ENCODE measurements around the gene CCDC186.

CCDC186 gene

DNA sequence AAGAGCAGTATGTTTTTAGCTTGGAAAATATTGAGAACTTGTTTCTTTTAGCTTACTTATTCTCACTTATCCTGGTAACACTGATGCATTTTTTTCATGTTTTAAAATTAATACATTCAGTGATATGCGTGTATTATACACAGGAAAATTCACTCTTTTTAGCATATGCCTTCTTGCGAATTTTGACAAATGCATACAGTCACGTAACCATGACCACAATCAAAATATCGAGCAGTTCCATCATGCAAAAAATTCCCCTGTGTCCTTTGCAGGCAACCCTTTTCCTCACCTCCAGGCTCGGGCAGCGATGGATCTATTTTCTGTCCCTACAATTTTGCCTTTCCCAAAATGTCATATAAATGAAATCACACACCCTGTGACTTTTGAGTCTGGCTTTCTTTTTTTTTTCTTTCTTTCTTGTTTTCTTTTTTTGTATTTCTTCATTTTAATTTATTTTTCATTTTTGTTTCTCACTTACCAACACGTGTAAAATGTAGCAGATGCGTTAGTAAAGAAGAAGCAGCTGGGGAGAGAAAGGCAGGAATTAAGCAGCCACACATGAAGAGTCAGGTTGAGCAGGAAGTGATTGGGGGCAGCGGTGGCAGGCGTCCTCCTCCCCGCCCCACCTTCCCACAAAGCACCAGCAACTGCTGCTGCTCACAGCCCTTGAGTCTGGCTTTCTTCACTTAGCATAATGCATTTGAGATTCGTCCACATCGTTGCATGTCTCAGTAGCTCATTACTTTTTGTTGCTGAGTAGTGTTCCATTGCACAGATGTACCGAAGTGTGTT lies 100.4 kb downstream of the CCDC186 start:
- TF ChIP-seq, protein P1, sequence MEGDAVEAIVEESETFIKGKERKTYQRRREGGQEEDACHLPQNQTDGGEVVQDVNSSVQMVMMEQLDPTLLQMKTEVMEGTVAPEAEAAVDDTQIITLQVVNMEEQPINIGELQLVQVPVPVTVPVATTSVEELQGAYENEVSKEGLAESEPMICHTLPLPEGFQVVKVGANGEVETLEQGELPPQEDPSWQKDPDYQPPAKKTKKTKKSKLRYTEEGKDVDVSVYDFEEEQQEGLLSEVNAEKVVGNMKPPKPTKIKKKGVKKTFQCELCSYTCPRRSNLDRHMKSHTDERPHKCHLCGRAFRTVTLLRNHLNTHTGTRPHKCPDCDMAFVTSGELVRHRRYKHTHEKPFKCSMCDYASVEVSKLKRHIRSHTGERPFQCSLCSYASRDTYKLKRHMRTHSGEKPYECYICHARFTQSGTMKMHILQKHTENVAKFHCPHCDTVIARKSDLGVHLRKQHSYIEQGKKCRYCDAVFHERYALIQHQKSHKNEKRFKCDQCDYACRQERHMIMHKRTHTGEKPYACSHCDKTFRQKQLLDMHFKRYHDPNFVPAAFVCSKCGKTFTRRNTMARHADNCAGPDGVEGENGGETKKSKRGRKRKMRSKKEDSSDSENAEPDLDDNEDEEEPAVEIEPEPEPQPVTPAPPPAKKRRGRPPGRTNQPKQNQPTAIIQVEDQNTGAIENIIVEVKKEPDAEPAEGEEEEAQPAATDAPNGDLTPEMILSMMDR (IDR thresholded peaks at IDR 0.05; ENCODE audit: low read depth, low read length, missing control alignments), result no peak
- no peak for DNase-seq (ENCODE audit: low read depth)

DNA sequence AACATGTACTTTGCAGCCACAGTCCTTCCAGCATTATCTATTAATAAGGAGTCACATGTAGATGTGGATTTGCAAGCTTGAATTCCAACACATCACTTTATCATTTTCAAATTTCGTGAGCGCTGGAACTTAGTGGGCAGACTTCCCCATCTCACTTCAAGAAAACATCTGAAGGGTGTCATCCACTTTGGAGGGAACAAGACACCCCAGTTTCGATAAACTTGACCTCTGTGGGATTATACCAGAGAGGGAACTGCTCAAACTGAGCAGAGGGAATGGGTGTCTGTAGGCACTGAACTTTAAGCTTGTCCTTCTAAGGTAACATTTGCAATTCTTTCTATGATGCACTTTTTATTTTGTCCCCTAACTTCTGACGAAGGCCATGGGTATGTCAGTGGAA lies 102.8 kb downstream of the CCDC186 start:
- H3K4me3 ChIP-seq (ENCODE audit: low read depth, low read length), result no peak overlapping the region
- TF ChIP-seq, protein P1 (IDR thresholded peaks at IDR 0.05; ENCODE audit: low read depth, low read length, missing control alignments), result no peak
- in situ Hi-C loops (cut with HindIII; ENCODE audit: low sequenced_read_pairs), result no loop called here
- DNase-seq (ENCODE audit: low read depth), result no peak

More for the DNA sequence above, 100.4 kb downstream of the CCDC186 start:
- H3K4me3 ChIP-seq (ENCODE audit: low read depth, low read length), result no peak overlapping the region
- in situ Hi-C loops (cut with HindIII; ENCODE audit: low sequenced_read_pairs), result no loop called here

All from astrocyte of the cerebellum (primary cell).